ENCODE data around the gene FCRLB.
"Not testable (repeated sequence)": the region's sequence is repeated elsewhere in the genome, so short reads cannot be mapped to it uniquely, and the experiment has no call there.

FCRLB gene, protein sequence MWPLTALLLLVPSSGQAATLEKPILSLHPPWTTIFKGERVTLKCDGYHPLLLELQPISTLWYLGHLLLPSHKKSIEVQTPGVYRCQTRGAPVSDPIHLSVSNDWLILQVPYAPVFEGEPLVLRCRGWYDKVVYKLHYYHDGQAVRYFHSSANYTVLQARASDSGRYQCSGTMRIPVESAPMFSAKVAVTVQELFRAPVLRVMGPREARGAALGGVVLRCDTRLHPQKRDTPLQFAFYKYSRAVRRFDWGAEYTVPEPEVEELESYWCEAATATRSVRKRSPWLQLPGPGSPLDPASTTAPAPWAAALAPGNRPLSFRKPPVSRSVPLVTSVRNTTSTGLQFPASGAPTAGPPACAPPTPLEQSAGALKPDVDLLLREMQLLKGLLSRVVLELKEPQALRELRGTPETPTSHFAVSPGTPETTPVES

GRCh38 chr1:161720956-161721737, at the start of gene FCRLB:
Gene FCRLB (plus strand): TSS chr1:161721544. CDS start chr1:161722673, 1,129 bp downstream.
- DNase-seq (ENCODE audit: low spot score) = no peak

GRCh38 chr1:161673437-161673836, 47.9 kb upstream of the FCRLB start:
- DNase-seq (ENCODE audit: low spot score) = not testable (repeated sequence)

GRCh38 chr1:161674447-161674846, 46.9 kb upstream of the FCRLB start:
- DNase-seq (ENCODE audit: low spot score) = not testable (repeated sequence)

- DNase-seq (ENCODE audit: low spot score) = not testable (repeated sequence)
These were observed 46.4 kb upstream of the FCRLB start for GRCh38 chr1:161674908-161675307.

- no peak for DNase-seq (ENCODE audit: low spot score)
These were observed 44.9 kb upstream of the FCRLB start for GRCh38 chr1:161676441-161676840.

GRCh38 chr1:161676958-161677689, 44.2 kb upstream of the FCRLB start:
- no peak for DNase-seq (ENCODE audit: low spot score)

GRCh38 chr1:161678500-161678899, 42.8 kb upstream of the FCRLB start:
- DNase-seq (ENCODE audit: low spot score) = no peak

DNA sequence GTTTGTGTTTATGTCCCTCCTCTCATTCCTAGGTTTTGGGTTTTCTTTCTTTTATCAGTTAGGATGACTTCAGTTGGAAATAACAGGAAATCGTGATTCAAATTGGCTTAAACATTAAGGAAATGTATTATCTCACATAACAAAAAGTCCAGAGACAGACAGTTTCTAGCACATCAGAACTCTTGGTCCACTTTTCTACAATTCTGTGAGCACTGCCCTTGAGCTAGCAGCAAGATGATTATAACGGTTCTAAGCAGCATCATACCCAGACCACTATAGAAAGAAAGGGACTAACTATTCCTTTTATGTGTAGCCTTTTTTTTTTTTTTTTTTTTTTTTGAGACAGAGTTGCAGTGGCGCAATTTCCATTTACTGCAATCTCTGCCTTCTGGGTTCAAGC, 39.5 kb upstream of the FCRLB start:
- no peak for DNase-seq (ENCODE audit: low spot score)

- no peak for DNase-seq (ENCODE audit: low spot score)
These were observed 32.4 kb upstream of the FCRLB start for GRCh38 chr1:161688946-161689345.

DNA sequence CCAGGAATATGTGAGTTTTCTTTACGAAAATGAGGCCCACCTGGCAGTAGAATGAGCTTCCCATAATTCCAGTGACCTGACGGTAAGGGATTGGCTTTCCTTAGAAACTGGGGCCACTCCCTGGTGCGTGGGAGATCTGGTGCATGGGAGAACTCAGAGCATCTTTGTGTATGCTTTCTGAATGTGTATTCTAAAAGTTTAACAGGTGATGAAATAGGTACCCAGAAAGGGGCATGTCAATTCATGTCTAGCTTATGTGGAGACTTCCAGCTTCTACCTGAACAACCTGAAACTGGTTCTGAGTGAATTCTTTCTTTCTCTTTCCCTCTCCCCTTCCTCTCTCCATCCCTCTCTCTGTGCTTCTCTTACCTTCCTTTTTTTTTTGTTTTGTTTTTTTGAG, 29.5 kb upstream of the FCRLB start:
- DNase-seq (ENCODE audit: low spot score) = no peak

GRCh38 chr1:161693020-161693712, 28.2 kb upstream of the FCRLB start:
- not testable (repeated sequence) for DNase-seq (ENCODE audit: low spot score)

DNA sequence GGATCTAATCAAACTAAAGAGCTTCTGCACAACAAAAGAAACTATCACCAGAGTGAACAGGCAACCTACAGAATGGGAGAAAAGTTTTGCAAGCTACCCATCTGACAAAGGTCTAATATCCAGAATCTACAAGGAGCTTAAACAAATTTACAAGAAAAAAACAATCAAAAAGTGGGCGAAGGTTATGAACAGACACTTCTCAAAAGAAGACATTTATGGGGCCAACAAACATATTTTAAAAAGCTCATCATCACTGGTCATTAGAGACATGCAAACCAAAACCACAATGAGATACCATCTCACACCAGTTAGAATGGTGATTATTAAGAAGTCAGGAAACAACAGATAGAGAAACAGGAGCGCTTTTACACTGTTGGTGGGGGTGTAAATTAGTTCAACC, 23.0 kb upstream of the FCRLB start:
- DNase-seq (ENCODE audit: low spot score) = not testable (repeated sequence)

GRCh38 chr1:161702250-161702649, 19.1 kb upstream of the FCRLB start:
- DNase-seq (ENCODE audit: low spot score) = no peak

DNA sequence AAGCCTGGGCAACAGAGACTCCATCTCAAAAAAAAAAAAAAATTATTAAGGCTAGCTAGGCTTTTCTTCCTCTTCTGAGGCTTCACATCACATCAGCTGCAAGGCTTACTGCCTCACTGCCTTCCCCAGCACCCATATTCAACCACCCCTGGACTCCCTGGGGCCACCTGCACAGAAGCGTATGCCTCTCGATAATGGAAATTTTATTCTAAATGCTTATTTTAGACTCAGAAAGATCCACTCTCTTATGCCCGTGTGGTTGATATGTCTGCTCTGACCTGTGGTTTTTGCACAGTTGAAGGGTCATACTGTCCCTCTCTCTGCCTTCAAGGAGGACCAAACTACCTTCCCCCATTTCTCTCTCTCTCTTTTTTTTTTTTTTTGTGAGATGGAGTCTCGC, 15.8 kb upstream of the FCRLB start:
- DNase-seq (ENCODE audit: low spot score) = no peak

GRCh38 chr1:161706113-161706481, 15.2 kb upstream of the FCRLB start:
- DNase-seq (ENCODE audit: low spot score) = no peak

- no peak for DNase-seq (ENCODE audit: low spot score)
These were observed 14.6 kb upstream of the FCRLB start, which contains the start of gene FCRLA for GRCh38 chr1:161706482-161707347. Gene FCRLA (plus strand): TSS chr1:161707229. CDS start chr1:161707265, 36 bp downstream.

DNA sequence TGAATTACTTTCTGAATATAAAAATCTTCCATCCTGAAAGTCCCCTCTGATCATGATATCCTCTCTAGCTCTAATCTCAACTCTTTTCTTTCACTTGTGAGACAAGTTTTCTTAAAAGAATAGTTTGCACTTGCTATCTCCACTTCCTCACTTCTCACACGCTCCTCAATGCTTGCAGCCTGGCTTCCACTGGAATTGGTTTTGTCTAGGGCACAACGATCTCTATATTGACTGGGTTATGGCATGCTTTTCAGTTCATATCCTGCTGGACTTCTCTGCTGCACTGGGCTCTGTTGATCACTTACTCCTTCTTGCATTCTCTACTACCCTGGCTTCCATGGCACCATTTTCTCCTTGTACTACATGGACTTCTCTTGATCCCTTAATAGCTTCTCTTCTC, 13.8 kb upstream of the FCRLB start:
- DNase-seq (ENCODE audit: low spot score) = no peak

- no peak for DNase-seq (ENCODE audit: low spot score)
These were observed 12.0 kb upstream of the FCRLB start for GRCh38 chr1:161709373-161709772.

DNA sequence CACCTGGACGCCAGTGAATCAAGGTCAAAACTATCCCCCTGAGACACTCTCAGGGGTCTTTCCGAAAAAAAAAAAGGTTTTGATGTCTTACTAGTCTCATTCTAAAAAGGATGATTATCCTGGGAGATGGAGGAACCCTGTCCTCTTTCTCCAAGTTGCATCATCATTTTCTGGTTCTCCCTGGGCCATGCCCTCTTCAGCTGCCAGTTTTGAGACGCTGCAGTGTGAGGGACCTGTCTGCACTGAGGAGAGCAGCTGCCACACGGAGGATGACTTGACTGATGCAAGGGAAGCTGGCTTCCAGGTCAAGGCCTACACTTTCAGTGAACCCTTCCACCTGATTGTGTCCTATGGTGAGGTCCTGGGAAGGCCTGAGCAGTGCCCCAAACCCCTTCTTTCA, 10.8 kb upstream of the FCRLB start:
- no peak for DNase-seq (ENCODE audit: low spot score)

GRCh38 chr1:161718559-161719324, 2.6 kb upstream of the FCRLB start:
- DNase-seq (ENCODE audit: low spot score) = no peak

Data from CD4-positive, alpha-beta T cell treated with Interleukin-15 for 4 hours (primary cell).